GM18951 (cell line): ENCODE results near the gene SNX33.

ENCODE experiments used
- POLR2A ChIP-seq: IDR thresholded peaks from 4 replicates; pipeline ENCODE4 v1.6.1; 2011; ENCODE audit warnings: mild to moderate bottlenecking; ENCODE audit not compliant: insufficient read length, insufficient read depth; ENCODE audit errors: extremely low read depth
- in situ Hi-C: fragments of 300-500 bp; cut with MboI; formaldehyde crosslinking; loops from one replicate; pipeline ENCODE4 v1.12.0; 2022; ENCODE audit warnings: low sequenced_read_pairs, mixed read lengths, inconsistent platforms; ENCODE audit not compliant: unreplicated experiment

SNX33 gene

DNA sequence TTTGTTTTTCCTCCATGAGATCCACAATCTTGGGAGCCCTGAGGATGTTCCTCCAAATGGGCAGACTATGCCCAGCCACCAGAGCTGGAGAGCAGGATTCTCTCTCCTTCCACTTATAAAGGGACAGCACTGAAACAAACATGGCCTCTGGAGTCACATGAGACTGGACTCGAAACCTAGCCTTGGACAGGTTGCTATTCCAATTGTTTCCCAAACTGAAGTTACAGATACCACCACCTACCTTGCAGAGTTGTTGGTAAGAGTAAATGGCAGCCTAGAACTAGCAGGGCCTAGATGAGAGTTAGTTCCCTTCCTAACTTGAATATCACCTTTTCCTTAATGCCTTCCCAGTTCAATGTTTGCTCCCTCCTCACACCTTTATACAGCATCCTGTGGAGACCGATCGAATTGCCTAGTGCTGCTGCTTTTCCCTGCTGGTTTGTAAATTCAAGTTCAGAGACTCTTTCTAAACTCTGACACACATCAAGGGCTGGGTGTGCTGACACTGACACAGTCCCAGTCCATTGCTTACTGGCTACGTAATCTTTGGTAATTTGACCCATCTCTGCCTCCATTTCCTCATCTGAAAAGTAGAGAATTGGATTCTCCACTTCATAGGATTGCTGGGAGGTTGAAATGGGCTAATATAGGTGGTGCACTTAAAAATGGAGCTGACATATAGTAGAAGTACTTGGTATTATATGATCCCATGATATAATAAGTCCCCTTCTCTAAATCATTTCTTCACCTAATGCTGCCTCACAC lies 10.3 kb upstream of the SNX33 start:
- TF ChIP-seq POLR2A, result no peak
- in situ Hi-C loops, result no loop called here

DNA sequence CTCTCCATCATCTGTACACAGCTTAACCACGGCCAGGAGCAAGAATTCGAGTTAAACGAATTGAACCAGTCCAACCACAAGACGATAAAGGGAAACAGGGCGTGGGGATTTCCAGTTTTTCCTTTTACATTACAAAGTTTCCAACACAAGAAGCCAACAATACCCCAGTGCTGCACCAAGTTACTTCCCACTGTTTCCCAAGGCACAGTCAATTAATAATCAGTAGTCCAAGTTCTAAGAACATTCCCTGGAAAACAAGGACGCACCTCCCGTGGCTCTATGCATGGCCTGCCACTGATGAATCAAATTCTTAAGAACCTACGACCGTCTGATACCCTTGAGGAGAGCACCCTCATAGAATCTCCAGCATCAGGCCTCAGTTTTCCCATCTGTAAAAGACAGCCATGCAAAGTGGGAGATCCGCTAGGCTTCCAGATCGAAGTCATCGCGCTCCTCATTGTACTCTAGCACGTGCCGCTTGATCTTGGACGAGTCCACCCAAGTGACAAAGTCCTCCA lies 8.5 kb upstream of the SNX33 start:
- in situ Hi-C loops, result no loop called here
- no peak for TF ChIP-seq POLR2A

DNA sequence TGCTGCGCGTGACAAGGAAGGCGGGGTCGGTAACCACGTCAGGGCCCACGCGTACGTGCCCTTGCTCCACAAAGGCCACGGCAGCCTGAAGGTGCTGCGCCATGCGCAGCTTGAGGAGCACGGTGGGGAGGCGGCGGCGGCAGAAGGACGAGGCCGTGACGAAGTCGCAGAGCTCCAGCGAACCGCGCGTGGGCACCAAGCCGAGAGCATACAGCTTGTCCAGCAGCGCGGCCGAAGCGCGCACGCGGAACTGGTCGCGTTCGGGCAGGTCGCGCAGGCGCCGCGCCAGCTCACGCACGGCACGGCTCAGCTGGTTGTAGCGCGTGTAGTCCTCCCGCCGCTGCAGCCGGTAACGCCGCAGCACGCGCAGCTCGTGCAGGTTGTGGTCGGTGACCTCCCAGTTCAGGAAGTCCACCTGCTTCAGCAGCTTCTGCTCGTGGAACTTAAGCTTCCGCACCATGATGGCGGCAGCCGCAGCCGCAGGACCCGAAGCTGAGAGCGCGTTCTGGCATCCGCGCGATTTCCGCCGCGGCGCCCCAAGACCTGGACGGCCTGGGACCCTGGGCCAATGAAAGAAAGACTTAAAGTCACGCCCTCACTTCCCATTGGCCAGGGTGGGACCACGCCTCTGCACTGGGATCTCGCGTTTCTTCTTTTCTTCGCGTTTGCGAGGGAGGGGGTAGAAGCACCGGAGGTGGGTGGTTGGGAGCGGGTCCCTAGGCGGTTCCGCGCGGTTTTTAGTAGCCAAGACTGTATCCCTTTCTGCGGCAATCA lies 7.8 kb upstream of the SNX33 start, which contains the start of gene IMP3:
Gene IMP3 (minus strand): TSS at position 516 of the 774 bp plus-strand sequence. CDS start 56 bp downstream, at position 460.
- in situ Hi-C loops, result no loop called here

DNA sequence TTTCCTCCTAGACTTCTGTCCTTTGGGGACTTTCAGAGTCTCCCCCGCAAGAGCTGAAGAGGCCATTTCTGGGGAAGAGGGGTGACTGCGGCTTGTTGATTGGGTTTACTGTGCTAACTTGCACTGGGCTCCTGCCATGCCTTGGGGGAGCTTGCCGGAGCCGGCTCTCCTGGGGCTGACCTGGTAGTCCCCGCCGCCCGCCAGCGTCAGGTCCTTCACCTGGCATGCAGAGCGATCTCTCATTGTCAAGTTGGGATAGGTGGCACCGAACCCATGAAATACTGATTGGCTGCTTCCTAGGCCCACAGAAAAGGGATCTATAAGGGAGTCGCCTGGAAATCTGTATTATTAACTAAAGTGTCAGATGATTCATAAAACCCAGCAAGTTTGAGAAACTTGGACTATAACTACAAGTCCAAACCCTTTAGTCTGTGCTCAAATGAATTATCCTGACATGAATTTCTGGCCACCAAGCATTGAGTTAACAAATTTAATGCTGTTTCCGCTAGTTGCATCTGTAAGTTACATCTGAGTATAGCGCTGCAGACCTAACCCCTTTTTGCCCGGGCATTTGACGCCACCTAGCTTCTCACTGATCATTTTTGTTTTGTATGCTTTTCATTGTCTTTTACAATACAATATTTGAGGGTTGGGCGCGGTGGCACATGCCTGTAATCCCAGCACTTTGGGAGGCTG lies 7.1 kb upstream of the SNX33 start:
- no peak for TF ChIP-seq POLR2A
- in situ Hi-C loops, result no loop called here

More for the DNA sequence above, 7.8 kb upstream of the SNX33 start, which contains the start of gene IMP3:
- TF ChIP-seq POLR2A, result peak; percentile 98

DNA sequence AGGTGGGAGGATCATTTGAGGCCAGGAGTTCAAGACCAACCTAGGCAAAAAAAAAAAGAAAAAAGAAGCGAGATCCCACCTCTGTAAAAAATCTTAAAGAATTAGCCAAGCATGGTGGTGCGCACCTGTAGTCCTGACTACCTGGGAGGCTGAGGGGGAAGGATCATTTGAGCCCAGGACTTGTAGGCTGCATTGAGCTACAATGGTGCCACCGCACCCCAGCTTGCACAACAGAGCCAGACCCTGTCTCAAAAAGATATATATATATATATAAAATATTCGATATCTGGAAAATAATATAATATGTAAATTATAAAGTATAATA lies 6.6 kb upstream of the SNX33 start:
- no peak for TF ChIP-seq POLR2A
- in situ Hi-C loops, result no loop called here

DNA sequence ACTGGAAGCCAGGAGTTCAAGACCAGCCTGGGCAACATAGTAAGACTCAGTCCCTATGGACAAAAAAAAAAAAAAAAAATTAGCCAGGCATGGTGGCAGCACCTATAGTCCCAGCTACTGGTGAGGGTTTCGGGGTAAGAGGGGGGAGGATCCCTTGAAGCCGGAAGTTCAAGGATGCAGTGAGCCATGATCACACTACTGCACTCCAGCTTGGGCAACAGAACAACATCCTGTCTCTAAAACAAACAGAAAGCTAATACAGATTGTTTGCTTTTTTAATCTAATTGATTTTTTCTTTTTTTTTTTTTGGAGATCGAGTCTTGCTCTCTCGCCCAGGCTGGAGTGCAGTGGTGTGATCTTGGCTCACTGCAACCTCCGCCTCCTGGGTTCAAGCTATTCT lies 6.1 kb upstream of the SNX33 start:
- TF ChIP-seq POLR2A, result no peak
- in situ Hi-C loops, result no loop called here

DNA sequence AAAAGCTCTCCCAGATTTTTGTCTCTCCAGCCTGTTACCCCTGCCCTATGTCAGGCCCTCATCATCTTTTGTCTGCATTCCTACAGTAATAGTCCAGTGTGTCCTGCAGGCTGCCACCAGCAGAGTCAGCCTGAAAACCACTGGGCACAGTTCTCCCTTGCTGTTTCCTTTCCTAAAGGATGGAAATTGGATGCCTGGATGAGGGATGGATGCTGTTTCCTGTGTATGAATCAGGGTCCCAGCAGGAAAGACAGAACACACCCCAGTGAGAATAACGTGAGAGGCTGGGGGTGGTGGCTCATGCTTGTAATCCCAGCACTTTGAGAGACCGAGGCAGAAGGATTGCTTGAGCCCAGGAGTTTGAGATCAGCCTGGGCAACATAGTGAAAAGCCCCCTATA lies 3.3 kb upstream of the SNX33 start:
- in situ Hi-C loops, result no loop called here
- TF ChIP-seq POLR2A, result no peak

DNA sequence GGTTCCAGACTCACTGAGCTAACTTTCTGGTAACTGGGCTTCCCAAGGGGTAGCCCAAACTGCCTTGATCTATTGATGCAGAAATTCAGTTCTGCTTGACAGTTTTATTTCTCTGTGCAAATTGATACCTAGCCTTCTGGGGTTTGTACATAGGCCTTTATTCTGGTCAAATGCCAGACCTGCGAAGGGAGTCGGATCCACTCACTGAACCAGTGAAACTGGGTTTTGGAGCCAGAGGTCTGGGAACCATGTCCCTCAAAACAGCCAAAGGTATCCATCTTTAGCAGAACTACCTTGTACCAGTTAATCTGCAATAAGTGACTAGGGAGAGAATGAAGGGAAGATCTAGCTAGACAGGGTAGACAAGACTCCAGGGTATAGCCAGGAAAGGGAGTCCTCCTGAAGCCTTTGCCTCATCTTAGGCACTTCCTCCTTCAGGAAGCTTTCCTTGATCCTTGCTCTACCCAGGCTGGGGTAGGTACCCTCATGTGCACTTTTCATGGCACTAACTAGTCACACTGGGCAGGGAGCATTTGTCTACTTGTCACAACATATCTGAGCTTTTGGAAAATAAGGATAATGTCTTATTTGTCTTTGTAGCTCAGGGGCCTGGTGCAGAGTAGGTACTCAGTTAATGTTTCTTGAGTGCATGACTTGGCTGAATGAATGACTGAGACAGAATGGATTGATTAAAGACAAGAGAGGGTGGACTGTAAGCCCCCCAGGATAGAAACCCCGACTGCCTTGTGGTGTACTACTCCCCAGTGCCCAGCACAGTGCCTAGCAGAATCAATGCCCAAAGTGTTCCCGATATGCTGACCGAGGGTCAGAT lies 1.4 kb upstream of the SNX33 start:
- in situ Hi-C loops, result no loop called here

DNA sequence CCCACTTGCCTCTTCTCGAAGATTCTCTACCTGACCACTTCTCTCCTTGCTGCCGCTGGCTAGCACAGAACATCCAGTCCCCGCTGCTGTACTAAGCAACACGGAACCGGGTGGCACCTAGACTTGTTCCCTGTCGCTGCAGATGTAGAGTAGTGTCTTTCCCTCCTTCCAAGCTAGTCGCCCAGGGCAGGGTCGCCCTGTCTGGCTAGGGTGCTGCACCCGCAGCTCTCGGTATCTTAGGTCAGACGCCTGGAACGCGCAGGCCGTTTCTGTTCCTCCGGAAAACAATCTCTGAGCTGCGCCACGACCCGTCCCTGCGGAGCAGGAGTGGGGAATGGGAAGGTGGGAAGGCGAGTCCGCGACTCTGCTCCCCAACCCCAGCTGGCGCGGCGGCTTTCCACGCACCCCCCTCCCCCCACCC lies 758 bp upstream of the SNX33 start:
- in situ Hi-C loops, result no loop called here
- no peak for TF ChIP-seq POLR2A

More for the DNA sequence above, 1.4 kb upstream of the SNX33 start:
- TF ChIP-seq POLR2A, result no peak

DNA sequence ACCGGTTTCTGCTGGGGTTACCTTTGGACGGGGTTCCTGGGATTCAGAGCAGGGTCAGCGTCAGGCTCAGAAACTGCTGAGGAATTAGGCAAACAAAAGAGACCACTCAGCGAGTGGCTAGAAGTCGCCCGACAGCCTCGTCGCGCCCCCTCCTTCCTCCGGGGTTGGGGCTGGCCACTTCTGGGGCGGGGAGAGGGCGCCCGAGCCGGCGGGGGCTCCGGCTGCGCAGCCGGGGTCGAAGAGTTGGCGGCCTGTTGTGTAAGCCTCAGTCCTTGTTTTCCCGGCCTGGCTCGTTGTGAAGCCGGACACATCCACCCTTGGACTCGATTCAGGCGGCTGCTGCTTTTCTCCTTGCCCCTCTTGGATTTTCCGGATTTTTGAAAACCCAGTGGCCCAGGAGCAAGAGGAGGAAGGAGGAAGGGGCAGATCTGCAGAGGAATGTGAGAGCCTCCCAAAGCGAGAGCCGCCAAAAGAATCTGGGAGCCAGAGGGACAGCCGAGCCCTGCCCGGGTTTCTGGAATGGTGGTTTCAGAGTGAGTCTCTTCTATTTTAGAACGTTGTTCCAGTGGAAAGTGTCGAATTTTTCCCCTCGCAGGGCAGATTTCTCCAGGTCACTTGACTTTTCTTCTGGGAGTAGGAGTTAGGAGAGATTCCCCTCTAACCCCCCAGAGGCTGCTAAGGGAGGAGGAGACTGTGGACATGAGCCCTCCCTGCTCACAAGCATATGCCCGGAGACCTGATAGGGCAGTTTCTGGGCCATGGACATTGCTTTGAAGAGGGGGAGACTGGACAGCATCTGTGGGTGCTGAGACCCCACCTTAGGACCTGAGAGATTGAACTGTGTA lies 666 bp downstream of the SNX33 start:
- in situ Hi-C loops, result no loop called here
- no peak for TF ChIP-seq POLR2A

DNA sequence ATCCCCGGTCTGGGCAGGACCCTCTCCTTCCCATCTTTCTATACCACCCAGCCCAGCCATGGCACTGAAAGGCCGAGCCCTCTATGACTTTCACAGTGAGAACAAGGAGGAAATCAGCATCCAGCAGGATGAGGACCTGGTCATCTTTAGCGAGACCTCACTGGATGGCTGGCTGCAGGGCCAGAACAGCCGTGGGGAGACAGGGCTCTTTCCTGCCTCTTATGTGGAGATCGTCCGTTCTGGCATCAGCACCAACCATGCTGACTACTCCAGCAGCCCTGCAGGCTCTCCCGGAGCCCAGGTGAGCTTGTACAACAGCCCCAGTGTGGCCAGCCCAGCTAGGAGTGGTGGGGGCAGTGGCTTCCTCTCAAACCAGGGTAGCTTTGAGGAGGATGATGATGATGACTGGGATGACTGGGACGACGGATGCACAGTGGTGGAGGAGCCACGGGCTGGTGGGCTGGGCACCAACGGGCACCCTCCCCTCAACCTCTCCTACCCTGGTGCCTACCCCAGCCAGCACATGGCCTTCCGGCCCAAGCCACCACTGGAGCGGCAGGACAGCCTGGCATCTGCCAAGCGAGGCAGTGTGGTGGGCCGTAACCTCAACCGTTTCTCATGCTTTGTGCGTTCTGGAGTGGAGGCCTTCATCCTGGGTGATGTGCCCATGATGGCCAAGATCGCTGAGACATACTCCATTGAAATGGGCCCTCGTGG lies 1.5 kb downstream of the SNX33 start:
- no peak for TF ChIP-seq POLR2A
- in situ Hi-C loops, result no loop called here
